T-helper 1 cell treated with Interleukin-12 subunit alpha and Interleukin-12 subunit beta and Interleukin-4 antibody, amounts not matched to agents 30 ng/mL and 1 ng/mL, for 36 hours (primary cell): ENCODE data around the gene FKRP. TPM values are rescaled to one million over a fixed set of nuclear protein-coding genes. Genes with fewer than 3 reads are reported as not detected.

ENCODE experiments used
- intact Hi-C: fragments of 100-400 bp; cut with micrococcal nuclease; formaldehyde crosslinking; loops from one replicate; pipeline ENCODE4 v1.15.1; 2024
- total RNA-seq: library from RNA; stranded (reverse); gene quantifications from 2 replicates; pipeline ENCODE4 v1.2.3, GENCODE V29; 2022

FKRP gene
- total RNA-seq, 1 donor from 2014 or later: 20.5 TPM

GRCh38 chr19:46729696-46730095, 16.2 kb upstream of the FKRP start:
- intact Hi-C loops: loop anchor here (2.0 kb wide), 1 partner anchor 17 kb away; the partner anchor contains the start of genes FKRP and STRN4

DNA sequence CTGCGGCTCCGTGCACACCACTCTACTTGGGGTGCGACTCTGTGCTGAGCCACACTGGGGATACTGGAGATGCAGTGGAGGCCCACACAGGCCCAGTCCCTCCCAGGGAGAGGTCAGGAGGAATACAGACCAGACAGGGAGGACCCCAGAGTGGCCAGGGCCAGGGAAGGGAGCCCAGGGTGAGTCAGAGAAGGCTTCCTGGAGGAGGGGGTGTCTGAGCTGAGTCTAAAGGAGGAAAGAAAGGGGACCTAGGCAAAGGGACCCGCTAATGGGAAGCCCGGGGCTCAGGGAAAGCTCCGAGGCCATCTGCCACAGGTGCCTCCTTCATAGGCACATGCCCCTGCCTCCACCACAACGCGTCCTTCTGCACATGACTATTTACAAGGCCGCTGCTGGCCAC, 15.7 kb upstream of the FKRP start:
- intact Hi-C loops: no loop called here

GRCh38 chr19:46730595-46730994, 15.3 kb upstream of the FKRP start:
- intact Hi-C loops: no loop called here

GRCh38 chr19:46731007-46731501, 14.8 kb upstream of the FKRP start:
- intact Hi-C loops: no loop called here

- intact Hi-C loops: no loop called here
Measured at GRCh38 chr19:46731584-46731983, 14.3 kb upstream of the FKRP start.

DNA sequence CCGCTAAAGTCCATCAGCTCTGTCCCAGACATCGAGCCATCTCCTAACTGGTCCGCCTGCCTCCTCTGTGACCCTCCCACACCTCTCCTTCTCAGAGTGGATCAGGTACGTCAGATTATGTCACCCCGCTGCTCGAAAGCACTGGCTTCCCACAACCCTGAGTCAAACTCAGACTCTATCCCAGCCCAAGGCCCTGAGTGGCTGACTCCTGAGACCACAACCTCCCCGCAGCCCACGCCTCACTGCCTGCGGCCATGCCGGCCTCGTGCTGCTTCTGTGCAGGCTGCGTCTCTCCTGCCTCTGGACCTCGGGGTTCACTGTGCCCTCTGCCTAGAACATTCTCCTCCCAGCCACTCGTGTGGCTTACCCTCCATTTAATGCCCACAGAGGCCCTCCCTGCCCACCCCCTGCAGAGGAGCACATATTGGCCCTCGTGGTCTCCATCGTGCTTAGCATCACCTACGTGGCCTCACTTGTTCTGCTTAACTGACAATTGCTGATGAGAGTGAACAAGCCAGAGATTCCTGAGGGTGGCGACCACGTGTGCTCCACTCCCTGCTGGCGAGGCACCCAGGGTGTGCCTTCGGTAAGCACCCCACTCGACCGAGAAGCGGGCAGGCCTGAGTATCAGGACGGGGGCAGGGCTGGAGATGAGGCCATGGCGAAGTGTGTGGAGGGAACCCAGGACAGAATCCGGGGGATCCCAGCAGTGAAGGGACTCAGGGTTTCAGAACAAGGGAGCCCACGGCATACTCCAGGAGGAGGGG, 13.5 kb upstream of the FKRP start:
- intact Hi-C loops: no loop called here

DNA sequence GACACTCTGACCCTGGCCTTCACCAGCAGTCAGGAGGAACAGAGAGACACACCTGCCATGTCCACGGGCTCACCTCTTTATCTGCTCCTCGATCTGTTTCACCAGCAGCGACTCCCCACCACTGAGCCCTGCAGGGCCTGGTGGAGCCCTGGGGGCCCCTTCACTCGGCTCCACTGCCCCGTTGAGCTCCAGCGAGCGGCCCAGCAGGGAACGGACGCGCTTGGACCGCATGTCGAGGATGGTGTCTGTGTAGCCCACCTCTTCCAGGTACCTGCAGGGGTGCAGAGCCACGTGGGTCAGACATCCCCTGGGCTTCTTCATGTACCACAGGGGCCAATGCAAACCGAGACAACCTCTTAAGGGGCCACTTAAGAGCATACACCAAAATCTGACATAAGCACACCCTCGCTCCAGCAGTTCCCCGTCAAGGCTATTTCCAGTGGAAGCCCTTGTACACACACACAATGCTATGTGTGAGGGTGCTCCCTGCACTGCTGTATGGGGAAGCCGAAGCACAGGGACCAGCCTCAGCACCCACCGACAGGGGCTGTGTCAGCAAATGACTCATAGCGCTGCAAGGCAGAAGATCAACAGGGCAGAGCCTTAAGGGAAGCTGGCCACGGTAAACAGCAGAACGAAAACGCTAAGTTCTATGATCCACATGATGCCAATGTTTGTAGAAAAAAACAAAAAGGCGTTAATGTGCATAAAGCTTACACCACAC, 12.7 kb upstream of the FKRP start:
- intact Hi-C loops: no loop called here

DNA sequence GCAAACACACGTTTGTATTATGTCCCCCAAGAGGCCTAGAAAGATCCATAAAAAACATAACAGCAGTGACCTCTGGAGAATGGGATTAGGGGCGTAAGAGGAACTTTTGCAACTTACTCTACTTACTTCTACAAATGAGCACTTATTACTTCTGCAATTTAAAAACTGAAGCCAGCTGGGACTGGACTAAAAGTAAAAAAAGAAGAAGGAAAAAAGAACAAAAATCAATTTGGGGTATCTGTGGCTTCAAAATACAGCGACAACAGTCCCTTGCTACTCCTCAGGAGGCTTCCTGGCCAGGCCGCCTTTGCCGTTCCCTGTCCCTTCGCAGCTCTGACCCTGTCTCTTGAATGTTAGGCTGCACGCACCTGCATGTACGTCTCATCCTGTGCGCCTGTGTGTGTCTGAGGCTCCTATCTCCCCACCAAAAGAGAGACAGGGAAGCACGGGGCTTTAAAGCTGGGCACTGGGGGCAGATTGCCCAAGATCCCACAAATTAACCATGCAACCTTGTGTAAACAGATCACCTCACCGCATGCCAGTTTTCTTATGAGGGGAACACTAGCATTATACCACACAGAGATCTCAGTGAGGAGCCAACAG, 12.1 kb upstream of the FKRP start:
- intact Hi-C loops: no loop called here

DNA sequence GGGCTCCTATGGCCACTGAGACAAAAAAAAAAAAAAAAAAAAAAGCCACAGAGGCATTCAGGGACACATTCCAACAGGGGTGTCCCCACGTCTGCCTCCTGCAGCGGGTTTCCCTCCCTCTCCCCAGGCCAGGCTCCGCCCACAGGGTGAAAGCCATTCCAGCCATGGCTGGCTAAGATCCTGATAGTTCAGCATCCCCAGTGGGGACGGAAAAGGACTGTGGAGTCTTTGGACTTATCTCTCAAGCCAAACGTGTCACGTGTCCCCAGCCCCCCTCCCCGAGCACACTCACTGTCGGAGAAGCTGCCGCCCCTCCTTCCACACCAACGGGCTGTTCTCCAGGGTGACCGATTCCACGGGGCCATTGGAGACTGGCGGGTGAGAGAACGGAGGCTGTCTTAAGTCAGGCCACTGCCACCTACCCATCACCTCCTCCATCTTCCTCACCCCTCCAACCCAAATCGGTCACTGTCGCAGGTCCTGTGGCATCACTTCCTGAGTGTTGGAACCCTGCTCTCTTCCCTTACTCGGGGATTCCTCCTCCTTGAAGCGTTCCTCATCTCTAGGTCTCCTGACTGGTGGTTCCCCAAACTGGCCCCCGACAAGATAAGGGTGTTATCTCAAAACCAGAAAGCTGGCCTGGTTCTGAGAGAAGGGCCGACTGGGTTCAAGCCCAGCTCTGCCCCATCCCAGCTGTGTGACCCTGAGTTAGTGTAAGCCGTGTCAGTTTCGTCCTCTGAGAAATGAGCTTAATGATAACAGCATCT, 9.1 kb upstream of the FKRP start:
- intact Hi-C loops: no loop called here

DNA sequence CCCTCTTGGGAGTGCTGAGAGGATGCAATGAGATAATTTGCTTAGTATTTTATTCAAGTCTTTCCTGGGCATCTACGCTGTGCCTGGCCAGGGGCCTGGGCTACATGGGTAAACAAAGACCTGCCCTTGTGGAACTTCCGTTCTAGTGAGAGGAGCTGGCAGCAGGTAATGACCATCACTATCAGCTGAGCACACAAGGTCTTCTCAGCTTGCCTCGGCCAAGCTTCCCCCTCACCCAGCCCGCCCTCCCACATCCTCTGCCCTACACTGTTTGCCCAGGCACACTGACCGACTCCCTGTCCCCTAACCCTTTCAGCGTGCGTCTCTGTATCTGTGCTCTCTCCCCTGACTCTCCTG, 8.6 kb upstream of the FKRP start:
- intact Hi-C loops: no loop called here

- intact Hi-C loops: no loop called here
Measured at GRCh38 chr19:46737761-46738171, 8.1 kb upstream of the FKRP start.

- intact Hi-C loops: no loop called here
Measured at GRCh38 chr19:46739290-46739771, 6.5 kb upstream of the FKRP start.

DNA sequence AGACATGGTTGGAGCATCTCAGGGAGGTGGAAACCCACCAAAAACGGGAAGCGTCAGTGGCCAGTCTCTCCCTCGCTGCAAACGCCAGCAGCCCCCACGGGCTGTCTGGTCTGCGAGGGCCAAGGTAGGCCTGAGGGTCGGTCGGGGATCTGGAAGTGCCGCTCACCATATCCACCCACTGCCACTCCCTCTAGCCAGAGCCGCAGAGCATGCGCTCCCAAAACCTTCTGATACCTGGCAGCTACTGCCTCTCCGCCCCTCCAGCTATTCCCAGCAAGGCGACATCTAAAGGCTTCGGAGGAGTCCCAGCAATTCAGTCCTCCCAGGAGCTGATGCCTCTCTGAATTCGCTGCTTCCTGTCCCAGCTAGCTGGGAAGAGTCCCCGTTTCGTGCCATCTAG, 4.4 kb upstream of the FKRP start:
- intact Hi-C loops: no loop called here

GRCh38 chr19:46742926-46743480, 2.9 kb upstream of the FKRP start:
- intact Hi-C loops: no loop called here

GRCh38 chr19:46744005-46744691, 1.7 kb upstream of the FKRP start:
- intact Hi-C loops: no loop called here

DNA sequence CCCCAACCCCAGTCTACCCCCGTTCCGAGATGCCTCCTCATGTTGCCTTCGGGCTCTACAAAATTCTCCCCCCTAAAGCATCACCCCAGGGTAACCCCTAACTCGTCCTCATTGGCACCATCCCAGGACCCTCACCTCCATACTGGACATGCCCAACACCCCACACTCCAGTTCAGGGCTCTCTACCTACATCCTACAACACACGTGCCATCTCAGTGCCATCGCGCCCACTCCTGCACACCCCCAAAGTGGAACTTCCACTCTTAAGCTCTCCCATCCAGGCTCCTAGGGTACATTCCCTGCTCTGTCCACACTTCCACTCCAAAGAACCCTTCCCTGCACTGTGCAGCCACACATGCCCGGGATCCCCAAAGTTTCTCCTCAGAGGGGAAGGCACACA, 827 bp upstream of the FKRP start:
- intact Hi-C loops: loop anchor here (5.0 kb wide), 1 partner anchor 42 kb away; the partner anchor contains the start of gene SLC1A5

DNA sequence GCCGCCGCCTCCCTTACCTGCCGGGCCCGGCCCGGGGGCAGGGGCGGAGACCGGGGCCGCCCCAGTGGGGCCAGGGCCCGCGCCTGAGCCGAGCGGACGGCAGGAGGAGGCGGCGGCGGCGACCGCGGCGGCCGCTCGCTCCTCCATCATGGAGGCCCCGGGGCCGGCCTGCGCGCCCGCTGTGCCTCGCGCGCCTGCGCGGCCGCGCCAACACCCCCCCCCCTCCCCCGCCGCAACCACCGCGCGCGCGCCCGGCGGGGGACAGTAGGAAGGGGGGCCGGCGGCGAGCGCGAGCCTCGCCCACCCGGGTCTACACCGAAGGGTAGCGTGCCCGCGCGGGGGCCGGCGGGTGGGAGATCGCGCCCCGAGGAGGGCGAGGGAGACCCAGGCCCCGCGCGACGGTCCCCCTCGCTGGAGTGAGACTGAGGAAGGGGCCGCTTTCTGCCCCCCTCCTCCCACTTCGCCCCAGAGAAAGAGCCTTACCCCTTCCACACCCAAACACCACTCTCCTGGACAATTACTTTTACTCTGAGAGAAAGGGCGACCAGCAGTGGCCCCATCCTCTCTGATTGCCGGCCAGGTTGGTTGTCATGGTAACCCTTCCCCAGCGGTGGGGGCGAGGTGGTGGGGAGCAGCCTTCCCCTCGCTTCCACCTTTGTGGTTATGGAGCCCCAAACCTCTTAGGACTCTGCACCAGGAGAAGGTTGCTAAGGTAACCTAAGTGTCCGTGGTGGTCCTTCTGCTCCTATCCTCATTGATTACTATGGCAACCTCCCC, 612 bp downstream of the FKRP start, which contains the start of gene STRN4:
Gene STRN4 (minus strand): TSS at position 170 of the 777 bp plus-strand sequence. CDS start 20 bp downstream, at position 150.
- intact Hi-C loops: loop anchor here (1.0 to 5.0 kb wide), 4 partner anchors 18 to 146 kb away; partner anchors contain the start of genes CALM3 and SLC1A5

DNA sequence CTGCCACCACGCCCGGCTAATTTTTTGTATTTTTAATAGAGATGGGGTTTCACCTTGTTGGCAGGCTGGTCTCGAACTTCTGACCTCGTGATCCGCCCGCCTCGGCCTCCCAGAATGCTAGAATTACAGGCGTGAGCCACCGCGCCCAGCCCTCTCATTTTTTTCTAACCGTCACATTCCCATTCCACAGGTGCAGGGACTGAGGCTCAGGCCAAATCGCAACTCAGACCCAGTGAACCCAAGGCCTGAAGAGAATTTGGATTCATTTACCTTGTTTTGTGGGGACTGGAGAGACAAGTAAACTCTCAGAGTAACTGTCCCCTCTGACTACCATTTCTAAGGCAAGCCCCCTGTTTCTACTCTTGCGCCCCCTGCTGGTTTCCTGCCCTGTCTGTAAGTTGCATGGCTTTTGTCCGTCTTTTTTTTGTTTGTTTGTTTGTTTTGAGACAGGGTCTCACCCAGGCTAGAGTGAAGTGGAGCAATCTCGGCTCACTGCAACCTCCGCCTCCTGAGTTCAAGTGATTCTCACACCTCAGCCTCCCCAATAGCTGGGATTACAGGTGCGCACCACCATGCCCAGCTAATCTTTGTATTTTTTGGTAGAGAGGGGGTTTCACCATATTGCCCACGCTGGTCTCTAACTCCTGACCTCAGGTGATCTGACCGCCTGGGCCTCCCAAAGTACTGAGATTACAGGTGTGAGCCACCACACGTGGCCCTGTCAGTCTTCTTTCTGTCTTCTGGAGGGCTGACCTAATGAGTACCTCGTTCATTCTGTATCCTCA, 2.7 kb downstream of the FKRP start:
- intact Hi-C loops: loop anchor here (1.0 to 5.0 kb wide), 3 partner anchors 39 to 219 kb away; partner anchors contain the start of gene SLC1A5
